ENCODE data around the gene RFNG. TPM values are rescaled to one million over a fixed set of nuclear protein-coding genes. Genes with fewer than 3 reads are reported as not detected.

The RFNG gene
- total and polyA plus RNA-seq, 2 of the 13 experiments (the other 11 are each of a cell fraction or from before 2014, with no cell fraction given): 61.4 to 64.0 TPM

GRCh38 chr17:82051776-82052637 lies at the start of gene RFNG, which contains the start of gene GPS1 (continued):
- TF ChIP-seq ZNF407 (CRISPR knock-in tag; IDR thresholded peaks at IDR 0.05; ENCODE audit: not compliant biosample characterization) (no peak), ELF4 (CRISPR knock-in tag; IDR thresholded peaks at IDR 0.05; ENCODE audit: borderline replicate concordance) (no peak), ARNT (IDR thresholded peaks at IDR 0.05) (no peak), HINFP (CRISPR knock-in tag; IDR thresholded peaks at IDR 0.05; ENCODE audit: low read depth) (no peak), ZFP90 (CRISPR knock-in tag; IDR thresholded peaks at IDR 0.05; ENCODE audit: borderline replicate concordance) (0 out of 2 replicates have a peak, but pooled peaks have one; percentile 47), TSC22D2 (CRISPR knock-in tag; IDR thresholded peaks at IDR 0.05; ENCODE audit: borderline replicate concordance) (no peak), ZNF251 (CRISPR knock-in tag; IDR thresholded peaks at IDR 0.05) (no peak), ZBTB3 (CRISPR knock-in tag; IDR thresholded peaks at IDR 0.05; ENCODE audit: borderline replicate concordance, low read depth) (no peak), ADNP (CRISPR knock-in tag; IDR thresholded peaks at IDR 0.05) (no peak), ETV6 (CRISPR knock-in tag; conservative IDR thresholded peaks at IDR 0.05) (no peak), KMT2A (CRISPR knock-in tag; IDR thresholded peaks at IDR 0.05) (peak; percentile 39), HMGXB4 (CRISPR knock-in tag; IDR thresholded peaks at IDR 0.05; ENCODE audit: borderline replicate concordance in 1 of 2, low read depth in 1 of 2) (0 out of 4 replicates have a peak, but pooled peaks have one; percentile 6 to 42), NR2F6 (IDR thresholded peaks at IDR 0.05) (no peak), NR2F6 (CRISPR knock-in tag; IDR thresholded peaks at IDR 0.05) (peak; percentile 33; the same call in 1 of the 2 replicates), POGK (CRISPR knock-in tag; conservative IDR thresholded peaks at IDR 0.05) (peak; percentile 15; the same call in 1 of the 2 replicates)
